Measurements from ENCODE around the gene PRCD. TPM values are rescaled to one million over a fixed set of nuclear protein-coding genes. Genes with fewer than 3 reads are reported as not detected.
A peak's percentile ranks its signal among the peaks of the same experiment; 100 is the strongest.

Gene PRCD
- total RNA-seq, 1 donor from 2014 or later = 3.3 TPM

- Mint-ChIP-seq H3K36me3 (no peaks in the 10 kb centered on the region), H3K27ac (peak overlapping the region; percentile 60), H3K9me3 (no peaks in the 10 kb centered on the region), H3K27me3 (peaks cover 30% of the 10 kb centered on the region), H3K4me1 (ENCODE audit: unreplicated experiment) (peaks cover 60% of the 10 kb centered on the region), H3K4me3 (peak overlapping the region; percentile 73)
- no peak for TF ChIP-seq CTCF (conservative IDR thresholded peaks at IDR 0.05)
- no peak for DNase-seq (ENCODE audit: extremely low spot score, unreplicated experiment)
Measured at GRCh38 chr17:76543826-76544545, 4.1 kb downstream of the PRCD start.

GRCh38 chr17:76544546-76545365, 4.9 kb downstream of the PRCD start:
- TF ChIP-seq CTCF (conservative IDR thresholded peaks at IDR 0.05) = no peak
- Mint-ChIP-seq H3K9me3 (no peaks in the 10 kb centered on the region), H3K36me3 (no peaks in the 10 kb centered on the region), H3K4me3 (peak overlapping the region; percentile 67), H3K4me1 (ENCODE audit: unreplicated experiment) (peaks cover 53% of the 10 kb centered on the region), H3K27ac (no peak overlapping the region), H3K27me3 (peaks cover 23% of the 10 kb centered on the region)
- no peak for DNase-seq (ENCODE audit: extremely low spot score, unreplicated experiment)

- Mint-ChIP-seq H3K27ac (no peak overlapping the region), H3K27me3 (peaks cover 17% of the 10 kb centered on the region), H3K9me3 (no peaks in the 10 kb centered on the region), H3K36me3 (no peaks in the 10 kb centered on the region), H3K4me1 (ENCODE audit: unreplicated experiment) (peaks cover 49% of the 10 kb centered on the region), H3K4me3 (no peak overlapping the region)
- TF ChIP-seq CTCF (conservative IDR thresholded peaks at IDR 0.05) = no peak
- DNase-seq (ENCODE audit: extremely low spot score, unreplicated experiment) = no peak
Measured at GRCh38 chr17:76545918-76546555, 6.2 kb downstream of the PRCD start.

GRCh38 chr17:76546556-76547182, 6.8 kb downstream of the PRCD start:
- DNase-seq (ENCODE audit: extremely low spot score, unreplicated experiment) = no peak
- no peak overlapping the region for H3K4me3 Mint-ChIP-seq
- no peak for TF ChIP-seq CTCF (conservative IDR thresholded peaks at IDR 0.05)

GRCh38 chr17:76547183-76547641, 7.4 kb downstream of the PRCD start:
- Mint-ChIP-seq H3K4me3 (no peak overlapping the region), H3K36me3 (no peaks in the 10 kb centered on the region), H3K27ac (no peak overlapping the region), H3K4me1 (ENCODE audit: unreplicated experiment) (peaks cover 42% of the 10 kb centered on the region), H3K27me3 (peaks cover 12% of the 10 kb centered on the region), H3K9me3 (no peaks in the 10 kb centered on the region)
- peak; percentile 83 for TF ChIP-seq CTCF (conservative IDR thresholded peaks at IDR 0.05)
- DNase-seq (ENCODE audit: extremely low spot score, unreplicated experiment) = no peak

More at GRCh38 chr17:76546556-76547182, 6.8 kb downstream of the PRCD start:
- H3K27me3 Mint-ChIP-seq = peaks cover 17% of the 10 kb centered on the region
- no peaks in the 10 kb centered on the region for H3K9me3 Mint-ChIP-seq
- no peak overlapping the region for H3K27ac Mint-ChIP-seq
- peaks cover 47% of the 10 kb centered on the region for H3K4me1 Mint-ChIP-seq (ENCODE audit: unreplicated experiment)
- no peaks in the 10 kb centered on the region for H3K36me3 Mint-ChIP-seq
